ENCODE results near the gene RRAGC.
A peak's percentile ranks its signal among the peaks of the same experiment; 100 is the strongest.
"Not testable (repeated sequence)": the region's sequence is repeated elsewhere in the genome, so short reads cannot be mapped to it uniquely, and the experiment has no call there.

RRAGC gene

DNA sequence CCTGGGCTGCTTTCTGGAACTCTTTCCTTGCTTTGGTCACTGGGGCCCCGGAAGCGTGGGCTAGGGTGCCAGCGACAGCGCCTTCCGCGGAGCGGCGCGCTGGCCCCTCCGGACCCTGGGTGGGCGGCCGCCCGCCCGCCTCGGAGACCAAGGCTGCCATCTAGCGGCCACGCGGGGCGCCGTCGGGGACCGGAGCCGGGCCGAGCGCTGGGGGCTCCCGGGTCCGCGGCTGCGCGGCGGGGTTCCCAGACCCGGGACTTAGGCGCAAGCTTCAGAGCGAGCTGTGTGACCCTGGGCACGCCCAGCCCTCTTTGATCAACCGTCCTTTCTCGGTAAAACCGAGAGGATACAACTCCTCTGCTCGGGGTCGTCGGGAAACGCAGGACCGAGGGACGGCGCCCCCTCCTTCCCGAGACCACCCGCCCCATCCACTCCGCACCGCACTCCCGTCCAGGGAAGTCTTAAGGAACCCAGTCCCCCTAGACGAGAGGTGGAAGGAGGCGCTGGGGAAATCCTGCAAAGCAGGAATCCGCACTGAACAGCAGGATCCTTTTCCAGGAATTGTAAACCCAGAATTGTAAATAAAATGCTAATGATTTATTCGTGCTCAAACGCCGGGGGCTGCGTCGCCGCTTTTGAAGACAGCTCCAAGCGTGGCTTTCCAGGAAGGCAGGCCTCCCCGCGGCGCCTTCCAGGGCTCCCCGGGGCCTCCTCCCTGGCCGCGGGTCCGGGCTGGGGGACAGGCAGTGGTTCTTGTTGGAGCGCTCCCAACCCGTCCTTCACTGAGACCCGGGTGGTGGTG lies 41.2 kb downstream of the RRAGC start:
- peak overlapping the region; percentile 58 for H3K4me3 Mint-ChIP-seq
- peaks cover 6% of the 10 kb centered on the region for H3K9me3 Mint-ChIP-seq

DNA sequence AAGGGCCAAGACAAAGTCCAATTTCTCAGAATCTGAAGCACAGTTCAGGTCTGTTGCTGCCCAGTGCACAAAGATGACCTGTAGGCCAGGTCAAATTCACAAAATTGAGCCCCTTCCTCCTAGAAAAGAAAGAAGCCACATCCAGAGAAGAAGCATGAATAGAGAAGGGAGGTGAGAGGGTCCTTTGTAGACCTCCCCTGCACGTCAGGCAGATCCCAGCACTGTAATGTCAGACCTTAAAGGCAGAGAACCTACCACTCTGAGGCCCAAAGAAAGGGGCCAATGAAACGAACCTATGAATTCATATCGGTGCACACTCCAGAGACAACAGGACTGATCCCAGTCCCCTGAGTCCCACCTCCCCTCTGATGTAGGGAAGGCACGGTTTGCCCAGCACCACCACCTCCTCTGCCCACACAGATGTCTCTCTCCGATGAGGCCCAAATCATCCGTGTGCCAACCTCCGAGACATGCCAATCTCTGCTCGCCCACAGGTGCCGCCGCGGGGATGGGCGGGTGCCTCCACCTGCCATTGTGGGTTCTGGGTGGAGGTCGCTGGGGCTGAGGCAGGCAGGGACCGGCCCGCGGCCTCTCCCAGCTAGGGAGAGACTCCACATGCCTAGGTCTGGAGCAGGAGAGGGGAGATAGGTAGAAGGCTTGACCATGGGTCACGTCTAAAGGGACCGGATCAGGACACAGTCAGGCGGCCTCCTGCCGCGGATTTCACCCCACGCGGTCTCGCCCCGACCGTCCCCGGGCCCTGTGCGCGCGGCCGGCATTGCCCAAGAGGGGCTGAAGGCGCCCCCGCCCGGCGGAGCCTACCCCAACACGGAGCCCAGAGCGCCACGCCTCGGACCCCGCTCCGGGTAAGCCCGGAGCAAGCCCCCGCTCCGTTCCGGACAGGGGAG lies 42.1 kb downstream of the RRAGC start:
- Mint-ChIP-seq H3K36me3 (ENCODE audit: low read depth) (no peaks in the 10 kb centered on the region), H3K4me1 (ENCODE audit: low read depth) (peaks cover 15% of the 10 kb centered on the region), H3K4me3 (no peak overlapping the region), H3K27ac (no peak overlapping the region), H3K27me3 (peaks cover 57% of the 10 kb centered on the region), H3K9me3 (peaks cover 6% of the 10 kb centered on the region)
- intact Hi-C loops (cut with micrococcal nuclease), result no loop called here

More for the DNA sequence above, 41.2 kb downstream of the RRAGC start:
- Mint-ChIP-seq H3K4me1 (ENCODE audit: low read depth) (peaks cover 15% of the 10 kb centered on the region), H3K27me3 (peaks cover 55% of the 10 kb centered on the region), H3K36me3 (ENCODE audit: low read depth) (no peaks in the 10 kb centered on the region), H3K27ac (no peak overlapping the region)
- intact Hi-C loops (cut with micrococcal nuclease), result no loop called here

DNA sequence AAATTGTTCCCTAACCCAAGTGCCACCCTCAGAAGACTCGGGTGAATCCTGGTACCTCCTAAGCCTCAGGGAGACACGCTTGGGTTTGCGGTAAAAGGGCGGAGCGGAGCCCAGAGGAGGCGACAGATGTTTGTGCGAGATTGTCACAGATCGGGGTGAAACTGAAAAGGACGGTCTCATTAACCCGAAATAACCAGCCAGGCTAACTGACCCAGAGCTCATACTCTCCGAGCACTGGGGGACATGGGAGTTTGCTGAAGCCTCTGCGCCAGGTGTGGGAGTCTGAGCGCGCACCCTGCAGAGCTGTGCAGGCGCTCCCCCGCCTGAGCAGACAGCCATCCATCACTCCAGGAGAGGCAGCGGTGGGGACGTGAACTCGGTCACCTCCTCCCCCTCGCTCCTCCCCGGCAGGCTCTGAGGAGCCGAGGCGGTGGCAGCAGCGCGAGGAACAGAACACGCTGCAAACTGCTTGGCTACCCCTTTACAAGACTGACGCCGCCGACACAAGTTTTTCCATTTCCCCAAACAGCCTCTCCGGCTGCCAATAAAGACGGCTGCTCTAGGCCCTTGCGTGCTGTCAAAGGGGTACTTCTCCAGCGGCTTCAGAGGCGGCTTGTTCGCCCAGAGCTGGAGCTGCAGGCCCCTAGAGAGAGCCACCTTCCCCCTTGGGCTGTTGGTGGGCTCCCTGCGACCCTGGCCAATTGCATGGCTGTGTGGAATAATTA lies 43.5 kb downstream of the RRAGC start:
- Mint-ChIP-seq H3K4me1 (ENCODE audit: low read depth) (peaks cover 15% of the 10 kb centered on the region), H3K9me3 (peaks cover 6% of the 10 kb centered on the region), H3K4me3 (no peak overlapping the region), H3K27ac (no peak overlapping the region), H3K27me3 (peaks cover 68% of the 10 kb centered on the region), H3K36me3 (ENCODE audit: low read depth) (no peaks in the 10 kb centered on the region)
- intact Hi-C loops (cut with micrococcal nuclease), result no loop called here

DNA sequence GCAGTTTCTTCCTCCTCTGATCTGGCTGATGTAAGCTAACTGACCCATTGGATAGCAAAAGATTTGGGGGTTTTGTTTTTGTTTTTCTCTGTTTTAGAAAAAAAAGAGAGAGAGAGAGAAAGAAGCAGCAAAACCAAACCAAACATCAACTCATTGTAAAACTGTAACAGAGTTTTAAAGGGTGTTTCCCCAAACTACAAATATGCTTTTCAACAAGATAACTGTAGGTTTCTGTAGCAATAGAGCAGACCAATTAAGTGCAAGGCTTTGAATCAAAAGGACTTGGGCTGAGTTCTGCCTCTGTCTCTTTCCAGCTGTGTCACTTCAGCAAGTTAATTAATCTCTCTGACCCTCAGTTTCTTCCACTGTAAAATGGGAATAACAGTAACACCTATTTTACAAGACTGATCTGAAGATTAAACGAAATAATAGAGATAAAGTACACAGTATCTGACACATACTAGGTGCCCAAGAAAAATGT lies 44.5 kb downstream of the RRAGC start:
- Mint-ChIP-seq H3K27me3 (peaks cover 76% of the 10 kb centered on the region), H3K9me3 (peaks cover 6% of the 10 kb centered on the region), H3K36me3 (ENCODE audit: low read depth) (no peaks in the 10 kb centered on the region), H3K4me3 (no peak overlapping the region), H3K27ac (no peak overlapping the region), H3K4me1 (ENCODE audit: low read depth) (peaks cover 15% of the 10 kb centered on the region)
- intact Hi-C loops (cut with micrococcal nuclease), result no loop called here

DNA sequence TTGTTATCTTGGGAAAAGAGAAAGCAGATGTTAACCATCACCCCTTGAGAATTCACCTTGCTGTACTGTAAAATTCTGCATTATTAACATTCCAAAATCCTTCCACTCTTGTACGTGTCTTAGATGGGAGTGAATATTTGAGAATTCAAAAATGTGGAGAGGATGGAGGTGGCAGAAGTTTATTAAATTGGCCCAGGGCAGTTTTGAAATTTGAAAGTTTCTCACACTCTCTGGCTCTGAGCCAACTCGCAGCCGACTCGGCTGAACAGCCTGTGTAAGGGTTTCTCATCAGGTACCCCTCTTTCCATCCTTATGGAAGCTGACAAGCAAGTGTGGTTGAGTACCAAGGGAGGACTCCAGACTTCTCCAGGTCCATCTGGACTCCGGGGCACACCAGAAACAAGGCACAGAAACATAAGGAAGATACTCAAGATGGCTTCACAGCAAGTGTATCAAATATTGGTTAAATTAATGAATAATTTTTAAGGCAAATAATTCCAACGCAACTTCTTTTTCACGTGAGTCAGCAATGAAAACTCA lies 45.1 kb downstream of the RRAGC start:
- Mint-ChIP-seq H3K4me1 (ENCODE audit: low read depth) (peaks cover 15% of the 10 kb centered on the region), H3K27ac (no peak overlapping the region), H3K9me3 (peaks cover 6% of the 10 kb centered on the region), H3K27me3 (peaks cover 75% of the 10 kb centered on the region), H3K36me3 (ENCODE audit: low read depth) (no peaks in the 10 kb centered on the region), H3K4me3 (no peak overlapping the region)
- intact Hi-C loops (cut with micrococcal nuclease), result no loop called here

DNA sequence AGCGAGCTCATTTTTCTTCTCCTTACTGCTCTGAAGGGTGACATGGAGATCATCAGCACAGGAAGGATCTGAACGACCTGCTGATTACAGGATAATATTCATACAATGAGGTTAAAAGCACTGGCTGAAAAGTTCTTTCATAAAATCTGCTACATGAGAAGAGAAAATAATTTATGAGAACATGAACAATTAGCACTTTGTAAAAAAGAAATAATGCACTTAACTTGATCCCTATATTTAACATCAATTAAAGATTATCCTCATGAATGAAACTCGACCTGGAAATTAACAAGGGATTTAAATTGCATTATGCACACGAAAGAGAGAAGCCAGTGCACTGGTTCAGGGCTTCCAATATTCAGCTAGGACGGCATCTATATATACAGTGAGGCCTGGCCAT lies 46.6 kb downstream of the RRAGC start:
- Mint-ChIP-seq H3K27me3 (peaks cover 70% of the 10 kb centered on the region), H3K4me1 (ENCODE audit: low read depth) (peaks cover 7% of the 10 kb centered on the region), H3K4me3 (no peak overlapping the region), H3K36me3 (ENCODE audit: low read depth) (no peaks in the 10 kb centered on the region), H3K9me3 (peaks cover 6% of the 10 kb centered on the region), H3K27ac (no peak overlapping the region)
- intact Hi-C loops (cut with micrococcal nuclease), result no loop called here

DNA sequence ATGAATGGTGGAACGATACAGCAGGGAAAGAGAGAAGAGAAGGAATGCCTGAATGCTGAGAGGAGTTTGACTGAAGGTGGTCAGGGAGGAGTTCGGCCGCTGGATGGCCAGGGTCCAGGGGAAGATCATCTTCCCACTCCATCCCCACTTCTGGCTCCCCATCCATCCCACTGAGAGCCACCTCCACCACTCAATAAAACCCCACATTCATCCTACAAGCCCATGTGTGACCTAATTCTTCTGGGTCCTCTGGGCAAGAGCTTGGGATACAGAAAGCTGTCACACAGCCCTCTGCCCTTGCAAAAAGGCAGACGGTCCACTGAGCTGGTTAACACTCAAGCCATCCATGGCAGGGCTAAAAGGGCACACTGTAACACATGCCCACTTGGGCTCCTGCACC lies 48.1 kb downstream of the RRAGC start:
- H3K4me3 Mint-ChIP-seq; H3K4me1 Mint-ChIP-seq (ENCODE audit: low read depth); H3K27ac Mint-ChIP-seq; H3K36me3 Mint-ChIP-seq (ENCODE audit: low read depth); H3K9me3 Mint-ChIP-seq; intact Hi-C loops (cut with micrococcal nuclease): not testable (repeated sequence)
- peaks cover 69% of the 10 kb centered on the region for H3K27me3 Mint-ChIP-seq

DNA sequence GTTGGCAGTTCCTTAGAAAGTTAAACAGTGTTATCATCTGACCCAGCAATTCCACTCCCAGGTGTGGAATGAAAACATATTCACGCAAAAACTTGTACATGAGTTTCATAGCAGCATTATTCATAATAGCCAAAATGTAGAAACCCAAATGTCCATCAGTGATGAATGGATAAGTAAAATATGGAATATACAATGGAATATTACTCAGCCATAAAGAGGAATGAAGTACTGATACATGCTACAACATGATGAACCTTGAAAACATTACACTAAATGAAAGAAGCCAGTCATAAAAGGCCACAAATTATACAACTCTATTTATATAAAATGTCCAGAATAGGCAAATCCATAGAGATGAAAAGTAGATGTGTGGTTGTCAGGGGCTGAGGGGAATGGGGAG lies 53.5 kb downstream of the RRAGC start:
- no peak overlapping the region for H3K4me3 Mint-ChIP-seq
- H3K4me1 Mint-ChIP-seq (ENCODE audit: low read depth), result no peaks in the 10 kb centered on the region
- no peak overlapping the region for H3K27ac Mint-ChIP-seq
- intact Hi-C loops (cut with micrococcal nuclease), result no loop called here
- no peaks in the 10 kb centered on the region for H3K36me3 Mint-ChIP-seq (ENCODE audit: low read depth)
- H3K27me3 Mint-ChIP-seq, result peaks cover 77% of the 10 kb centered on the region
- no peaks in the 10 kb centered on the region for H3K9me3 Mint-ChIP-seq

DNA sequence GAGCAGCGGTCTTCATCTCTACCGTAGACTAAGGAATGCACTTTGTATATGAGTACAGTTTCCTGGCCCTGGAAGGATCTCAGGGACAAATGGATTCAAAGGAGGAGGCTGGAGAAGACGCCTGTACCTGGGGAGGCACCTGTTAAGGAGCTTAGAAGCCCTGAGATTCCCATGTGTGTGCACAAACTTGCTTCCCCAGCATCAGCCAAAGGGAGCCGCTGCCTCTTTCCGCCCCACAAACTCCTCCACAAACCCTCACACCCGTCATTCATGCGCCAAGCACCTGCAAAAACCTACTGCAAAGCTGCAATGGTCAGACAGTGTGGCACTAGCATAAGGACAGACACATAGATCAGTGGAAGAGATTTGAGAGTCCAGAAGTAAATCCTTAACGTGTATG lies 54.5 kb downstream of the RRAGC start:
- Mint-ChIP-seq H3K36me3 (ENCODE audit: low read depth) (no peaks in the 10 kb centered on the region), H3K27ac (no peak overlapping the region), H3K9me3 (no peaks in the 10 kb centered on the region), H3K4me3 (no peak overlapping the region), H3K27me3 (peaks cover 72% of the 10 kb centered on the region), H3K4me1 (ENCODE audit: low read depth) (no peaks in the 10 kb centered on the region)
- intact Hi-C loops (cut with micrococcal nuclease), result no loop called here

DNA sequence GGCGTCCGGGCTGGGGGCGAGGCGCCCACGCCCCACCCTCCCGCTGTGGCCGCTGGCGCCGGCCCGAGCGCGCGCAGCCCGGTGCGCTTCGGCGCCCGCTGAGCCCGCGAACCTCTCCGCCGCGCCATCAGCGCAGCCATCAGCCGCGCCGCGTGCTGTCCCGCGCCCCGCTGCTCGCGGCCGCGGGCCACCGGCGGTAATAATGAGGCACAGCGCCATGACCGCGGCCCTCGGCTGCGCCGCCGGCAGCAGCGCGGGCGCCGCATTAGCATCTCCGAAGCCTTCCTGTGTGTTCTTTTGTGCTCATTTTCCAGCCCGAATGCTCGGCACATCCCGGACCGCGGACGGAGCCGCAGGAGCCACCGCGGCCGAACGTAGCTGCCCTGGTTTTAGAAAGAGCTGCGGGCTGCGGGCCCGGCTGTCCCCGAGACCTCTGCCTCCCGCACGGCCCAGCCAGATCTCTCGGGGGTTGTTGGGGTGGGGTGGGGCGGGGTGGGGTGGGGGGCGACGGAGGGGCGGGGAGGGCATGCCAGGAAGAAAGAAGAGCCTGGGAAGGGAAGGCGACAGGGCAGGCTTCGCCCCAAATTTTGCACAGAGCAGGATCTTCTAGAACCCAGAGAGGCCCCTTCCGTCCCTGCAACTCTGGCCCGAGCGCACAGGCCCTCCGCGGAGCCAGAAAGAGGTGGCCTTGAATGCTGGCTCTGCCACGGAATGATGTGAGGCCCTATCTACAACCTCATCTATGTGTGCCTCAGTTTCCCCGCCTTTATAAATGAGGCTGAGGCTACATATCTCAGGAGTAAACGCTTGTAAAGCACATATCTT lies 55.3 kb downstream of the RRAGC start:
- no peaks in the 10 kb centered on the region for H3K9me3 Mint-ChIP-seq
- H3K4me3 Mint-ChIP-seq, result no peak overlapping the region
- H3K36me3 Mint-ChIP-seq (ENCODE audit: low read depth), result no peaks in the 10 kb centered on the region
- intact Hi-C loops (cut with micrococcal nuclease), result no loop called here
- no peaks in the 10 kb centered on the region for H3K4me1 Mint-ChIP-seq (ENCODE audit: low read depth)
- H3K27ac Mint-ChIP-seq, result no peak overlapping the region
- H3K27me3 Mint-ChIP-seq, result peaks cover 71% of the 10 kb centered on the region

DNA sequence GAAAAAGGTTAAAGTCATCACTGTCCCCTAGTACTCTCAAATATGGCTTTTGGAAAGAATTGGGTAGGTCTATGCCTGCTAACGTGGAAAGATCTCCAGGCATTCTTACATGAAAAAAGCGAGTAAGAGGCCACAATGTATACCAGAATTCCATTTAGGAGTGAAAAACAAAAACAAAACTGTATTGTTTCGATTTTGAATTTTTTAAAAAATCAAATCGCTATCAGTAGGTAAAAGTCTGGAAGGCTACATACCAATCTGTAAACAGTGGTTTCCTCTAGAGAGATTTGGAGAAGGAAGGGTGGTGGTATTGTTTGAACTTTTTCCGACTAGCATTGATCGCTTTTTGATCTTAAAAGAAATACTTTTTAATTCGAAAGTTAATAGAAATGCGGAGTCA lies 55.9 kb downstream of the RRAGC start:
- H3K9me3 Mint-ChIP-seq, result no peaks in the 10 kb centered on the region
- H3K27me3 Mint-ChIP-seq, result peaks cover 69% of the 10 kb centered on the region
- H3K27ac Mint-ChIP-seq, result no peak overlapping the region
- intact Hi-C loops (cut with micrococcal nuclease), result no loop called here
- no peaks in the 10 kb centered on the region for H3K4me1 Mint-ChIP-seq (ENCODE audit: low read depth)
- H3K36me3 Mint-ChIP-seq (ENCODE audit: low read depth), result no peaks in the 10 kb centered on the region
- H3K4me3 Mint-ChIP-seq, result no peak overlapping the region

DNA sequence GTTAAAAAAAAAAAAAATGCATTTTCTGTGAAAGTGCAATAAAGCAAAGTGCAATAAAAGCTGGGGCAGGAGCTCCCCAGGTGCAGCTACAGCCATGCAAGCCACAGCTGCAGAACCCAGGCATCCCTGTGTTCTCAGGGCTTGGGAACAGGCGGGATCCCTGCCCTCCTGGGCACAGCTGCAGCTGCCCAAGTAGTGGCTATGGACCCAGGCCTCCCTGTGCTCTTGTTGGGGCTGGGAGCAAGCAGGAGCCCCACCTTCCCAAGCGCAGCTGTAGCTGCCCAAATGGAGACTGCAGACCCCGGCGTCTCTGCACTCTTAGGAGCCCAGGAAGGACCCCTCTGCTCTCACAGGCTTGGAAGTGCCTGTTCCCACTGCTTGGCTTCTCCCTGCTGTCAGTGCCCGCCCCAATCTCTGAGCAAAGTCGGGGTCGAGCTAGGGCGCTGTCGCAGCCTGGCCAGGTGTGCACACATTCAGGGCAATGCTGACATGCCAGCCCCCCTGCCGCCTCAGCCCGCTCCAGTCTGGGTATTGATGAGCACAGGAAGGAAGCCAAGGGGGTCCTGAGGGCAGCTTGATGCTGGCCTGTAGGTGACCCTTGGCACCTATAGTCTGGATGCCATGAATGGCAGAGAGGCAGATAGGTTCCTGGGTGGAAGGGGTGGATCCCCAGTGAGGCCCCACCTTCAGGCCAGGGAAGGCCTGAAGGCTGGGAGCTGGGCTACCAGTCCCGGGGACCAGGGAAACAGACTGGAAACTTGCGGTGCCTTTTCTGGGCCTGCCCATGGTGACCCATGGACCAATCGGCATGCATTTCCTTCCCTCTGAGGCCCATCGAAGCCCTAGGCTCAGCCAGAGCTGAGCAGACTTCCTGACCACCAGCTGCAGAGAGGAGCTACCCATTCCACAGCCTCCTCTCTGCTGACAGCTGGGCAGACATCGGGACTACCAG lies 58.6 kb downstream of the RRAGC start:
- no peaks in the 10 kb centered on the region for H3K36me3 Mint-ChIP-seq (ENCODE audit: low read depth)
- intact Hi-C loops (cut with micrococcal nuclease), result no loop called here
- no peak overlapping the region for H3K27ac Mint-ChIP-seq
- no peaks in the 10 kb centered on the region for H3K4me1 Mint-ChIP-seq (ENCODE audit: low read depth)
- no peak overlapping the region for H3K4me3 Mint-ChIP-seq
- peaks cover 59% of the 10 kb centered on the region for H3K27me3 Mint-ChIP-seq
- no peaks in the 10 kb centered on the region for H3K9me3 Mint-ChIP-seq

All from dendritic cell treated with granulocyte-macrophage colony-stimulating factor and Interleukin-4, amounts not matched to agents 40 ng/mL and 50 ng/mL, for 4 days (primary cell).